ENCODE measurements around the gene PTPN22. TPM values are rescaled to one million over a fixed set of nuclear protein-coding genes. Genes with fewer than 3 reads are reported as not detected.

The PTPN22 gene
- total RNA-seq, 2 donors from 2014 or later = 0.55 to 1.1 TPM

DNA sequence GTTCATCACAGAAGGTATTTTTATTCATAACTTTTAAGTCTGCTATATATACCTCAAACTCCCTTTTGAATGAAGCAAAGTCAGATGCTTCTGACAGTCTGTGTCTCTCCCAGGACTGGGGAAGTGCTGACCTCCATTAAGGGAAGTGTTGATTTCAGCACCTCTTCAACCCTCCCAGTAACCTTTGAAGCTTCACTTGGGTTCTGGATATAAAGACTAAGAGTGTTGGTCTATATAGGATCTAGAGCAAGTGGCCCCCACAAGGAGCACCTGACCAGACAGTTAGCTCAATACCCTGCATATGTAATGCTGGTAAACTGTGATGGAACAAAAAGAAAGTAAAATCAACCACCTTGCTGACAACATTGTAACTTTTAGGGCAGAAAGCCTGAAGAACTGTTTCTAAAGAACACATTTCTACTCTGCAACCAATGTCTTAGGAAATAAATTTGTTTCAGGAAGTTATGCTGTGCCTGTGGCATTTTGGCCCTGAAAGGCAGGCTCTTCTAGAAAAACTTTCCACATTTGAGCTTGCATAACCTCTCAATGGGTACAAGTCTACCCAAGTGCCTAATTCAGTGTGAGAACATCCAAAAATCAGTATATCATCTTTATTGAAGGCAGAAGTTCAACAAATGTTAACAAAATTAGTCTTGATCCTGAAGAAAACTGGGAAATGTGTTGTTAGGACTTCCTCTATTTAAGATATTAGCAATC lies 865 bp upstream of the PTPN22 start:
- Histone ChIP-seq H3K27me3 (replicated peaks; ENCODE audit: insufficient read depth) (no peaks in the 10 kb centered on the region), H3K9me3 (no peaks in the 10 kb centered on the region), H3K27ac (no peak overlapping the region), H3K4me1 (replicated peaks) (no peaks in the 10 kb centered on the region), H3K36me3 (no peaks in the 10 kb centered on the region), H3K4me3 (no peak overlapping the region)
- intact Hi-C loops (cut with DNase I) = no loop called here
- DNase-seq (ENCODE audit: low spot score) = no peak
- TF ChIP-seq POLR2AphosphoS5 (IDR thresholded peaks at IDR 0.05) = no peak

GRCh38 chr1:113870778-113871177 lies 734 bp downstream of the PTPN22 start:
- Histone ChIP-seq H3K27ac (no peak overlapping the region), H3K36me3 (no peaks in the 10 kb centered on the region), H3K4me1 (replicated peaks) (no peaks in the 10 kb centered on the region), H3K9me3 (no peaks in the 10 kb centered on the region), H3K27me3 (replicated peaks; ENCODE audit: insufficient read depth) (no peaks in the 10 kb centered on the region), H3K4me3 (no peak overlapping the region)
- TF ChIP-seq CTCF (IDR thresholded peaks at IDR 0.05) (no peak), POLR2A (IDR thresholded peaks at IDR 0.05) (no peak), POLR2AphosphoS5 (IDR thresholded peaks at IDR 0.05) (no peak)
- 85% methylated on average over 3 of the region's 3 CpGs for WGBS
- no peak for DNase-seq (ENCODE audit: low spot score)
- intact Hi-C loops (cut with DNase I) = no loop called here

DNA sequence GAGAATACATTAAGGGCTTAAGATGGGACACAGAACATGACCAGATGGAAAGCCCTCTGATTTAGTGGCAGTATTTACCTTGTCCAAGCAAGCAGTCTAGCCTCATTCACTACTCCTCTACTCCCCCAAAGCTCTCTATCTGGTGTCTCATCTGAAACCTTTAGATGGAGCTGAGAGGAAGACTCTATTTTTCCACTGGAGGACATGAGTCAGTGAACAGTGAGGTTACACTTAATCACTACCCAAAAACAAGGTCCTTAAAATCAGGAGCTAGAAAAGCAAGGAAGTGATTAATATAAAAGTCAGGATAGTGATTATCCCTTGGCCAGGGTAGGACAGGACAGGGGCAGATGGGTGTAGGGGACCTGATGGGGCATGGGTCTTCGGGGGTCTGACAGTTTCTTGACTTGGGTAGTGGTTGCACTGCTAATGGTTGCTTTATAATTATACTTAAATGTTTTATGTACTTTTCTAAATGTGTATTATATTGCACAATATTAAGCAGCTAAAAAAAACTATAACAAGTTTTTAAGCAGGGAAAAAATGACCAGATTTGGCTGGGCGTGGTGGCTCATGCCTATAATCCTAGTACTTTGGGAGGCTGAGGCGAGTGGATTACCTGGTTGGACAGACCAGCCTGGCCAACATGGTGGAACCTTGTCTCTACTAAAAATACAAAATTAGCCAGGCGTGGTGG lies 3.0 kb downstream of the PTPN22 start:
- H3K27ac ChIP-seq = no peak overlapping the region
- H3K4me1 ChIP-seq (replicated peaks) = no peaks in the 10 kb centered on the region
- WGBS = 92% methylated on average over 4 of the region's 4 CpGs
- H3K9me3 ChIP-seq = no peaks in the 10 kb centered on the region
- intact Hi-C loops (cut with DNase I) = no loop called here
- no peaks in the 10 kb centered on the region for H3K36me3 ChIP-seq
- H3K4me3 ChIP-seq = no peak overlapping the region
- no peak for DNase-seq (ENCODE audit: low spot score)
- TF ChIP-seq CTCF (IDR thresholded peaks at IDR 0.05) (no peak), POLR2A (IDR thresholded peaks at IDR 0.05) (no peak), POLR2AphosphoS5 (IDR thresholded peaks at IDR 0.05) (no peak)
- H3K27me3 ChIP-seq (replicated peaks; ENCODE audit: insufficient read depth) = no peaks in the 10 kb centered on the region

DNA sequence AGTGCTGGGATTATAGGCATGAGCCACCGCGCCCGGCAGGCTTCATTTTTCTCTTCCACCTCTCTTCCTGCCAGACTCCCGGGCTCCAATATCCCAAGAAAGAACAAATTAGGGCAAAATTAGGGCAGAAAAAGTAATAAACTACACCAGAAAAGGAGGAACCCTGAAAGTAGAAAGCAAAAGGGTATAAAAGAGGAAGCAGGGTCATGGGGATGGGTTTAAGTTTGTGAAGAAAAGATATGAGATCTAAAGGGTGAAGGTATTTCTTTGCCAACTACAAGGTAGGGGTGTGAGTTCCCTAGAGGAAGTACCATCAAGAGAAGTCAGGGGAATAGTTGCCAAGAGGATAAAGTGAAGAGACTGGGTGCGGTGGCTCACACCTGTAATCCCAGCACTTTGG lies 9.9 kb downstream of the PTPN22 start:
- Histone ChIP-seq H3K27me3 (replicated peaks; ENCODE audit: insufficient read depth) (no peaks in the 10 kb centered on the region), H3K9me3 (no peaks in the 10 kb centered on the region), H3K27ac (no peak overlapping the region), H3K36me3 (no peaks in the 10 kb centered on the region), H3K4me1 (replicated peaks) (no peaks in the 10 kb centered on the region), H3K4me3 (no peak overlapping the region)
- intact Hi-C loops (cut with DNase I) = no loop called here
- DNase-seq (ENCODE audit: low spot score) = no peak
- WGBS = 84% methylated on average over 5 of the region's 5 CpGs
- no peak for TF ChIP-seq CTCF (IDR thresholded peaks at IDR 0.05)
- no peak for TF ChIP-seq POLR2A (IDR thresholded peaks at IDR 0.05)
- TF ChIP-seq POLR2AphosphoS5 (IDR thresholded peaks at IDR 0.05) = no peak

DNA sequence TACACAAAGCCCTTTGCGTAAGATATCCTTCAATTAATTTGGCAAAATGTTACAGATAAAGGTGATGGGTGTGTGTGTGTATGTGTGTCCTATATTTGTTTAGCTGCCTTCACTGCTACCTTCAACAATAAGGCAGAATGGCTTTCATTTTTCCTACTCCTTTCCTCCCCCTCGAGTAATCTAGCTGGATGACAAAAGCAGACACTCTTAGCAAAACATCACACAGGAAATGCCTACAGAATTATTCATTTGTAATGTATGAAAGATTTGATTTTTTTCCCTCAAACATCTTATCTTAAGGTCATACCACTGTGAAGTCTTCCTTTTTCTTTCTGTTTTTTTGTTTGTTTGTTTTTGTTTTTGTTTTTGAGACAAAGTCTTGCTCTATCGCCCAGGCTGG lies 10.6 kb downstream of the PTPN22 start:
- Histone ChIP-seq H3K4me1 (replicated peaks) (no peaks in the 10 kb centered on the region), H3K9me3 (no peaks in the 10 kb centered on the region), H3K36me3 (no peaks in the 10 kb centered on the region), H3K27me3 (replicated peaks; ENCODE audit: insufficient read depth) (no peaks in the 10 kb centered on the region), H3K27ac (no peak overlapping the region), H3K4me3 (no peak overlapping the region)
- 66% methylated on average over 3 of the region's 3 CpGs for WGBS
- intact Hi-C loops (cut with DNase I) = no loop called here
- TF ChIP-seq CTCF (IDR thresholded peaks at IDR 0.05) (no peak), POLR2AphosphoS5 (IDR thresholded peaks at IDR 0.05) (no peak), POLR2A (IDR thresholded peaks at IDR 0.05) (no peak)
- DNase-seq (ENCODE audit: low spot score) = no peak
